Right forelimb (tissue), 1 donor: ENCODE data around the gene ERBB2.
A peak's percentile ranks its signal among the peaks of the same experiment; 100 is the strongest.

Source experiments
- DNase-seq: peaks from one replicate; pipeline ENCODE4 v3.0.0-alpha.2; 2018

ERBB2 gene

DNA sequence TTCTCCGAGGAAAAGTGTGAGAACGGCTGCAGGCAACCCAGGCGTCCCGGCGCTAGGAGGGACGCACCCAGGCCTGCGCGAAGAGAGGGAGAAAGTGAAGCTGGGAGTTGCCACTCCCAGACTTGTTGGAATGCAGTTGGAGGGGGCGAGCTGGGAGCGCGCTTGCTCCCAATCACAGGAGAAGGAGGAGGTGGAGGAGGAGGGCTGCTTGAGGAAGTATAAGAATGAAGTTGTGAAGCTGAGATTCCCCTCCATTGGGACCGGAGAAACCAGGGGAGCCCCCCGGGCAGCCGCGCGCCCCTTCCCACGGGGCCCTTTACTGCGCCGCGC, at the start of gene ERBB2:
Gene ERBB2 (plus strand): TSS at position 247 of the 330 bp plus-strand sequence. CDS start 175 bp downstream, outside the sequence.
- peak; percentile 82 for DNase-seq

DNA sequence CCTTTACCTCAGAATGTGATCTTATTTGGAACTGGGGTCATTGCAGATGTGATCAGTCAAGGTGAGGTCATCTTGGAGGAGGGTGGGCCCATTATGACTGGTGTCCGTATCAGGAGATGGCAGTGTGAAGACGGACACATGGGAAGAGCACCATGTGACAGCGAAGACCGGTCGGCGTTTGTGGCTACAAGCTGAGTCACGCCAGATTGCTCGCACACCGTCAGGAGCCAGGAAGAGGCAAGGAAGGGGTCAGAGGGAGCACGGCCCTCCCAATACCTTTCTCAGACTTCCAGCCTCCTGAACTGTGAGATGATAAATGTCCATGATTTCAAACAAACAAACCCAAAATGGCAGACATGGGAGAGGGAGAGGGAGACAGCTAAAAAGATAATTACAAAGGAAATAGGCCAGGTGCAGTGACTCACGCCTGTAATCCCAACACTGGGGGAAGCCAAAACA, 49.7 kb upstream of the ERBB2 start:
- DNase-seq = no peak

DNA sequence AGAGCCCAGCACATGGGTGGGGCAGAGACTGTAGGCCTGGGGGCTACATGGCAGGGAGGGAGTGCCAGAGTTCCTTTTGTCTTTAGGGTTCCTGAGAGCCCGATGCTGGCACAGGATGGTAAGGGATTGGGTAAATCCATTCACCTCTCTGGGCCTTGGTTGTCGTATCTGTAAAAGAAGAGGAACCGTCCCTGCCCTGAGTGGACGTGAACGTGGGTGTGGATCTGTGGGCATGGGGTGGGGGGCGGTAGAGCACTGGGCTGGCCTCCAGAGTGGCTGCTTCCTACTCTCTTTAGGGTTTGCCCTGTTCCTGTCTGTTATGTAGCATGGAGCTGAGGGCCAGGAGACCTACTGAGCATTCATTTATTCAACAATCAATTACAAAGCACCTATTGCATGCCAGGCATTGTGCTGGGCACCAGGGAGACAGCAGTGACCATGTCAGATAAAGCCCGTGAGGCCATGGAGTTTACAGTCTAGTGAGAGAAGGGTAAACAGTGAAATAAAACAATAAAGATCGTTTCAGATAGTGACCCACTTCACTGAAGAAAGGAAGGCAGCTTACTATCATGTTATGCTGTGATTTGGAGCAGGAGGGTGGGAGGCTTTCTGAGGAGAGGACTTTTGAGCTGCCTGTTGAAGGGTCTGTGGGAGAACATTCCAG, 47.8 kb upstream of the ERBB2 start:
- no peak for DNase-seq

DNA sequence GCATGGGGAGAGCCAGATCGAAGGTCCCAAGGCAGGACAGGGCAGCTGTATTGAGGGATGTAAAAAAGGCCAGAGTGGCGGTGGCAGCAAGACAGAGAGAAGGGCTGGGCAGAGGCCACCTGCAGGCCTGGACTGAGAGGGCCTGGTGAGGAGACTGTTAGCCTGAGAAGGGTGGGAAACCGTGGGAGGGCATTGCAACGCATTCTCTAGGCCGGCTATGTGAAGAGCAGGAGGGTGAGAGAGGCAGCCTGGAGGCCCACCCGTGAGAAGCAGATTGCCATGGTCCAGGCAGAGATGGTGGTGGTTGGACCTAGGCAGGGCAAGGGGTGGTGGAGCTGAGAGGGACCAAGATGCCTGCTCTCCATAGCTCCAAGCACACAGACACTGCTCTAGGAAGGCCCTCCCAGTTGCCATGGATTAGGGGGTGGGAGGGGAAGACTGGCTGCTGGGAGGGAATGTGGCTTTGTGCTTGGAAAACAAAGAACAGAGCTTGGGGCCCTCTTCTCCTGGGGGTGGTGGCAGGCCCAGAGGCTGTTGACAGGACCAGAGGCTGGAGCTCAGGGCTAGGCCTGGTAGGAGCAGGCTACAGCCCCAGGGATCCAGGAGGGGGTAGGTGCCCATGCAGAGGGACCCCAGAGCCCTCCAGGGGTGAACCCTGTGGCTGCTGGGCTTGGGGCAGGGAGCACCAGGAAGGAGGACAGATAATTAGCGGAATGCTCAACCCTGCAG, 47.1 kb upstream of the ERBB2 start:
- no peak for DNase-seq

DNA sequence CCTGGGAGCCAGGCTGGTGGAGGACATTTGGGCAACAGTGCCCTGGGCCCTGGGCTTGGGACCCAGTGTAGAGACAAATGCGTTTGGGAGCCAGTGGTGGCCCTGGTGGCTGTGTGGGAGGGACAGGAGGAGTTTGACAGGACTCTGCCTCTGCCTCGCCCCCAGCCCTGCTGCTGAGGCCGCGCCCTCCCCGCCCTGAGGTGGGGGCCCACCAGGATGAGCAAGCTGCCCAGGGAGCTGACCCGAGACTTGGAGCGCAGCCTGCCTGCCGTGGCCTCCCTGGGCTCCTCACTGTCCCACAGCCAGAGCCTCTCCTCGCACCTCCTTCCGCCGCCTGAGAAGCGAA, 46.6 kb upstream of the ERBB2 start:
- no peak for DNase-seq

DNA sequence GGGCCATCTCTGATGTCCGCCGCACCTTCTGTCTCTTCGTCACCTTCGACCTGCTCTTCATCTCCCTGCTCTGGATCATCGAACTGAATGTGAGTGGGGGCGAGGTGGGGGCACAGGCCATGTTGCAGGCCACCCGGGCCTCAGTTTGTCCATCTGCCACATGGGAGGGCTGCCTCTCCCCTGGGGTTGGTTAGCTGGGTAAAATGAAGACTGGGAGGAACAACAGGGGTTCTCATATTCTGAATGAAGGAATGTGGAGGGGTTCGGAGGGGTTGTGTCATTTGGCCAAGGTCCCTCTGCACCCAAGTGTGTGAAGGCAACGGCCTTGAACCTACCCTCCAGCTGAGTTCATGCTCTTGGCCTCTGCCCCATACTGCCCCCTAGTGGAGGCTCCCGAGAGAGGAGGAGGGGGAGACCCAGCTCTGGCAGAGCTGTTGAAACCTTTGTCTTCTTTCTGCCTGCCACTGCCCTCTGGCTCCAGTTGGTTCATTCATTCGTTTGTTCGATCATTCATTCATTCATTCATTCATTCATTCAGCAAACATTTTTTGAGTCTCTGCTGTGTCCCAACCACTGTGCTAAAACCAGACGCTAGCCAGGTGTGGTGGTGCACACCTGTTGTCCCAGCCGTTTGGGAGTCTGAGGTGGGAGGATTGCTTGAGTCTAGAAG, 46.1 kb upstream of the ERBB2 start:
- DNase-seq = no peak

DNA sequence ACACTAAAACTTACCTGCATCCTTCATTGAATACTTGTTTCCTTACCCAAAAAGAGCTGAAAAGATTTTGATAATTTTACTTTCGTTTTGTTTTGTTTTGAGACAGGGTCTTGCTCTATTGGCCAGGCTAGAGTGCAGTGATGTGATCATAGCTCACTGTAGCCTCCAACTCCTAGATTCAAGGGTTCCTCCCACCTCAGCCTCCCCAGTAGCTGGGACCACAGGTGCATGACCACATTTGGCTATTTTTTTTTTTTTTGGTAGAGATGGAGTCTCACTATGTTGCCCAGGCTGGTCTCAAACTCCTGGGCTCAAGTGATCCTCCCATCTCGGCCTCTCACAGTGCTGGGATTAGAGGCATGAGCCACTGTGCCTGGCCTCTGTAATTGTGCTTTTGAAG, 44.8 kb upstream of the ERBB2 start:
- no peak for DNase-seq

DNA sequence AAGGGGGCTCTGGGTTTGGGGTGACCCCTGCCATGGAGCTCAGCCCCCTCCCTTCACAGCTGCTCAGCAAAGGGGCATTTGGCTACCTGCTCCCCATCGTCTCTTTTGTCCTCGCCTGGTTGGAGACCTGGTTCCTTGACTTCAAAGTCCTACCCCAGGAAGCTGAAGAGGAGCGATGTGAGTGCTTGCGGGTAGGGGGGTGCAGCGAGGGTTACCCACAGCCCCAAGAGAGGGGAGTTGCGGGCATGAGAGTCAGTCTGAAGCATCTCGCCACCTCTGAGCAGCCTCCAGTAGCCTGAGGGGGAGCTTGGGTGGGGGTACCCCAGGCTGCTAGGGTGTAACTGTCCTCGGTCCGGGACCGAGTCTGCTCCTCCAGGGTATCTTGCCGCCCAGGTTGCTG, 41.5 kb upstream of the ERBB2 start:
- DNase-seq = no peak

DNA sequence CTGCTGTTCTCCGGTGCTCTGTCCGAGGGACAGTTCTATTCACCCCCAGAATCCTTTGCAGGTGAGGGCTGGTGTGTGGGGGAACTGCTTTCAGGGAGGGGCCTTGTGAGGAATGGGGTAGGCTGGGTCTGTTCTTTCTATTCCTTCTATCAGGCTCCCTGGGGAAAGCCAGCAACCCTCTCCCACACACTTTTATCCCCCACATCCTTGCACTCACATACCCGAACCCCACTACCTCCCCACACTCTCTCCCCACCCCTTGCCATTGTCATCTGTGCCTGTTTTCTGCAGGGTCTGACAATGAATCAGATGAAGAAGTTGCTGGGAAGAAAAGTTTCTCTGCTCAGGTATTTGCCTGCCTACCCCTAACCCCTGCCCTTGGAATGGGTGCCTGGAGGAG, 41.1 kb upstream of the ERBB2 start:
- DNase-seq = no peak

DNA sequence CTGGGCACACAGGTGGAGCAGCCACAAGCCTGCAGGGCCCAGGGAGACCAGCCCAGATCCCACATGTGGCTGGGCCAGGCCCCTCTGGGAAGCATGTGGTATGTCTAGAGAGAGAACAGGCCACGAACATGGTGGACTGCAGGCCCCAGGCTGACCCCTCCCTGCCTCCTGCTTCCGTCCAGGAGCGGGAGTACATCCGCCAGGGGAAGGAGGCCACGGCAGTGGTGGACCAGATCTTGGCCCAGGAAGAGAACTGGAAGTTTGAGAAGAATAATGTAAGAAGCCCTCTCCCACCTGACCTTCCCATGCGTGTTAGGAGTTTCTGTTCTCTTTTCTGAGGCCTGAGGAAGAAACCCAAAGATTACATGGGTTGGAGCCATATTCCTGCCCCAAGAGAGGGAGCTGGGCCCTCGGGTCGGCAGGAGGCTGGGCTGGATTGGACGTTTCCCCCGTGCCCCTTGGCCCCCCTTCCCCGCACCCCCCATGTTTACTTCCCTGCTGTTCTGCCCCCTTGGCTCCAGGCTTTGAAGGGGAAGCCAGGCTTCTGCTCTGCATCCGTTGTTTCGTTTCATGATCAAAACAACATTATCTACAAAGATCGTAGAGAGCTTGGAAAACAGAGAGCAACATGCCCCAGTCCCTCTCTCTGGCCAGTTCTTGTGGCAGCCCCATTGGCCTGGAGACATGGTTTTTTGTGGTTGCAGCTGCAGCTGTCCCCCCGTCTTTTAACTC, 40.4 kb upstream of the ERBB2 start:
- no peak for DNase-seq

DNA sequence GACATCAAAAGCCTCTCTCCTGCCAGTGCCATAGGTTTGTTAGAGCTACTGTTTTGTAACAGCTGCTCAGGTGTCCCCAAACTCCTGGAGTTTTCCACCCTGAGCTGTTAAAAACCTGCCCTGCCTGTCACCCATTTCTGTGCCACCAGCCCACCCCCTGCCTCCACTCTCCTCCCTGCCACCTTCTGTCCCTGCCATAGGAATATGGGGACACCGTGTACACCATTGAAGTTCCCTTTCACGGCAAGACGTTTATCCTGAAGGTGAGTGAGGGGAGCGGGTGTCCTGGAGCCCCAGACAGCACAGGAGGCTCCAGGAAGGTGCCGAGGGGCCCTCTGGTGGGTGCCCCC, 39.9 kb upstream of the ERBB2 start:
- DNase-seq = no peak

DNA sequence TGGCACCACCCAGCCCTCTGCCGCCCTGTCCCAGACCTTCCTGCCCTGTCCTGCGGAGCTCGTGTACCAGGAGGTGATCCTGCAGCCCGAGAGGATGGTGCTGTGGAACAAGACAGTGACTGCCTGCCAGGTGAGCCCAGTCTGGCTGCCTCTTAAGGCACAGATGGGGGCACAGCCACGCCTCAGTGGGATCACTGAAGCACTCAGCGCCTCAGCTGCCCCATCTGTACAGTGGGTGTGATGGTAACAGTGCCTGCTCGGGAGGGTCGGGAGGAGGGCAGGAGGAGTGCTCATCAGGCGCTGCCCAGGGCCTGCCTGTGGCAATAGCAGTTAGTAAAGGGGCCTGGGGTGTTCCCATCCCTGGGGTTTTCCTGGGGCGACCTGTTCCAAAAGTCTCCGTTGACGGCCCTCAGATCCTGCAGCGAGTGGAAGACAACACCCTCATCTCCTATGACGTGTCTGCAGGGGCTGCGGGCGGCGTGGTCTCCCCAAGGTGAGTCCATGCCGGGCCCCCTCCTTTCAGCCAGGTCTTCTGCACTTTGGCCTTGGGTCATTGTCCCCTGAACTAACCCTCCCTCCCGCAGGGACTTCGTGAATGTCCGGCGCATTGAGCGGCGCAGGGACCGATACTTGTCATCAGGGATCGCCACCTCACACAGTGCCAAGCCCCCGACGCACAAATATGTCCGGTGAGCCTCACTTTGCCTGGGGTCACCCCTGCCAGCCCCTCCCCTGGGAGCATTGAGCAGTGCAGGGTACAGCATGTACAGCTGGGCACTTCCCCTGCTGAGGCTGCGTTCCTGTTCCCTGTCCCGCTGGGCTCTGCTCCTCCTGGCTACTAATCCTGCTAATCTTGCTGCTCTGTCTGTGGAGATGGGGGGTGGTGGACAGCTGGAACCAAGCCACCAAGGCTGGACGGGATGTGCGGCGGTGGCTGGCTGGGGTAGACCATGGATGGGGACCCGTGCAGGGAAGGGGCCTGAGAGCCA, 39.2 kb upstream of the ERBB2 start:
- DNase-seq = no peak

DNA sequence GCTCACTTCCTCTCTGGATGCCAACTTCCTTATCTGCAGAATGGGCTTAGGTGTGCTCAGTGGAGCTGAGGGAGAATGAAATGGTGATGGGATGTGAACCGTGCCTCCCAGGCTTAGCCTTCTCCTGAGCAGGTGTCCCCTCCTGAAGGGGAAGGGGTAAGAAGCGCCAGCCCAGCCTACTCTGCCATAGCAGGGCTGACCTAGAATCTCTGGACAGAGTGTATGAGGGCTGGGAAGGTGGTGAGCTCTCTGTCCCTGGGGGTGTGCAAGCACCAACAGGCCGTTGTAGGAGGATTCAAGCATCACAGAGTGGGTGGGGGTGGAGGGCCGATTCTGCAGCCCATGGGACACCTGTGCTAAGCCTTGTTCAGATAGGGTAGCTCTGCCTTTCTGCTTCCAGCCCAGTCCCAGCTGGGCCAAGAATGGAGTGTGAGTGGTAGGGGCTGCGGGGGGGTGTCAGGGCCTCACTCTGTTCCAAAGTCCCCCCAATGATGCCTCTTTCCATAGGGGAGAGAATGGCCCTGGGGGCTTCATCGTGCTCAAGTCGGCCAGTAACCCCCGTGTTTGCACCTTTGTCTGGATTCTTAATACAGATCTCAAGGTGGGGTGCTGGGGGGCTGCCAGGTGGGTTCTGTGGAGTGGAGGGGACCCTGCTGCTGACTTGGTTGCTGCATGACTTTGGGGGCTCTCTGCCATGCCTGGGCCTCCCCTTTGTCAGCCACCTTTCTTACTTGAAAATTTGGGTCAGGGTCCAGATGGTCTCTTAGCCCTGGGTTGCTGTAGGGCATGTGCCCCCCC, 37.9 kb upstream of the ERBB2 start:
- no peak for DNase-seq

DNA sequence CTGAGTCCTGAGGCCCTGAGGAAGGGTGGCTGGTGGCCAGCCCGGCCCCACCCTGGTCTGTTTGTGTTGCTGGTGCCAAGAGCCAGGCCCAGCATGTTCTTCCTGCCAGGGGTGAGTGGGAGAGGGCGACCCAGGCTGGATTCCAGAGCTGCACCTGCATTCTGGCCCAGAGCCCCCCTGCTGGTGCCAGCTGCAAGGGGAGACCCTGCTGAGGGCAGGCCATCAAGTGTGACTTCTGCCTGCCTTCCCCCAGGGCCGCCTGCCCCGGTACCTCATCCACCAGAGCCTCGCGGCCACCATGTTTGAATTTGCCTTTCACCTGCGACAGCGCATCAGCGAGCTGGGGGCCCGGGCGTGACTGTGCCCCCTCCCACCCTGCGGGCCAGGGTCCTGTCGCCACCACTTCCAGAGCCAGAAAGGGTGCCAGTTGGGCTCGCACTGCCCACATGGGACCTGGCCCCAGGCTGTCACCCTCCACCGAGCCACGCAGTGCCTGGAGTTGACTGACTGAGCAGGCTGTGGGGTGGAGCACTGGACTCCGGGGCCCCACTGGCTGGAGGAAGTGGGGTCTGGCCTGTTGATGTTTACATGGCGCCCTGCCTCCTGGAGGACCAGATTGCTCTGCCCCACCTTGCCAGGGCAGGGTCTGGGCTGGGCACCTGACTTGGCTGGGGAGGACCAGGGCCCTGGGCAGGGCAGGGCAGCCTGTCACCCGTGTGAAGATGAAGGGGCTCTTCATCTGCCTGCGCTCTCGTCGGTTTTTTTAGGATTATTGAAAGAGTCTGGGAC, 37.1 kb upstream of the ERBB2 start:
- no peak for DNase-seq

DNA sequence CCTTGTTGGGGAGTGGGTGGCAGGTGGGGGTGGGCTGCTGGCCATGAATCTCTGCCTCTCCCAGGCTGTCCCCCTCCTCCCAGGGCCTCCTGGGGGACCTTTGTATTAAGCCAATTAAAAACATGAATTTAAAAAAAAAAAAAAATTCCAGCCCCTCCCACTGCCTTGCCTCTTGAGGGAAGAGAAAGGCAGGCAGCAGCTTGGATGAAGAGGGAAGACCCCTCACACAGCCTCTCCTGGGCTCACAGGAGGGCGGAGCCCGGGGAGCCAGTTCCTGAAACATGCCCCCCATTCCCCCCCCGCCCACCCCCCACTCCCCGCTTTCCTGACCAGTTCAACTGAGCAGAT, 36.5 kb upstream of the ERBB2 start:
- no peak for DNase-seq

DNA sequence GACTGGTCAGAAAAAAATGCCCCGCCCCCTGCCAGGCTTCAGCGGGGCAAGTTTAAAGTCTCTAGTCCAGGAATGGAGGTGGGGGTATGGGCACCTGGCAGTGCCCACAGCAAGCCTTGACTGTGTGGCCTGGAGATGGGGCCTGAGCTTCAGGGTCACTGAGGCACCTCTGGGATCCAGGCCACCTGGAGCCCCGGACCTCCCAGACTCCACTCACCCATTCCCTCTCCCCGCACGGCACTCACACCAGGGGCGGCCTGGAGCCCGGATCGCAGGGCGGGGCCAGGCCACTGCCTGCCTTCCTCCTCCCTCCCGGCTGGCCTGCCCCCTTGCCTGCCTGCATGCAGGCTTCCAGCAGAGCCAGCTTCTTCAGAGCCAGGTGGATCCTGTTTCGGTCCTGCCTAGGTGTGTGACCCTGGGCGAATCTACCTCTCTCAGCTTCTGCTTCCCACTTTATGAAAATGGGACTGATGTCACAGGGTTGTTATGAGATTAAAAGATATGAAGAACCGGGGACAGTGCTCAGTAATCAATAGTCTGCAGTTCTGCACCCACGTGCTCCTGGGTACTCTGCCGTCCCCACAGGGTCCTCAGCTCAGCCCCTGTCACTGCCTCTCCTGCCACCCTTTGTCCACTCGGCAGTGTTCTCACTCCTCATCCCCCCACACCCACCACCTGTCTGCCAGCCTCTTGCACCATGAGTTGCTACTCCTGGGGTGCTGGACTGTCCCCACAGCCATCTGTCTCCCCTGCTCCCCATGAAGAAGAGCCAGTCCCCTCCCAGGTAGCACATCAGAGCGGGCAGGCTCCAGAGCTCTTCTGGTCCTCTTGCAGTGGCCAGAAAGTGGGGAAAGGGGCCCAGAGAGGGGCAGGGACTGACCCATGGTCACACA, 35.9 kb upstream of the ERBB2 start:
- DNase-seq = no peak

DNA sequence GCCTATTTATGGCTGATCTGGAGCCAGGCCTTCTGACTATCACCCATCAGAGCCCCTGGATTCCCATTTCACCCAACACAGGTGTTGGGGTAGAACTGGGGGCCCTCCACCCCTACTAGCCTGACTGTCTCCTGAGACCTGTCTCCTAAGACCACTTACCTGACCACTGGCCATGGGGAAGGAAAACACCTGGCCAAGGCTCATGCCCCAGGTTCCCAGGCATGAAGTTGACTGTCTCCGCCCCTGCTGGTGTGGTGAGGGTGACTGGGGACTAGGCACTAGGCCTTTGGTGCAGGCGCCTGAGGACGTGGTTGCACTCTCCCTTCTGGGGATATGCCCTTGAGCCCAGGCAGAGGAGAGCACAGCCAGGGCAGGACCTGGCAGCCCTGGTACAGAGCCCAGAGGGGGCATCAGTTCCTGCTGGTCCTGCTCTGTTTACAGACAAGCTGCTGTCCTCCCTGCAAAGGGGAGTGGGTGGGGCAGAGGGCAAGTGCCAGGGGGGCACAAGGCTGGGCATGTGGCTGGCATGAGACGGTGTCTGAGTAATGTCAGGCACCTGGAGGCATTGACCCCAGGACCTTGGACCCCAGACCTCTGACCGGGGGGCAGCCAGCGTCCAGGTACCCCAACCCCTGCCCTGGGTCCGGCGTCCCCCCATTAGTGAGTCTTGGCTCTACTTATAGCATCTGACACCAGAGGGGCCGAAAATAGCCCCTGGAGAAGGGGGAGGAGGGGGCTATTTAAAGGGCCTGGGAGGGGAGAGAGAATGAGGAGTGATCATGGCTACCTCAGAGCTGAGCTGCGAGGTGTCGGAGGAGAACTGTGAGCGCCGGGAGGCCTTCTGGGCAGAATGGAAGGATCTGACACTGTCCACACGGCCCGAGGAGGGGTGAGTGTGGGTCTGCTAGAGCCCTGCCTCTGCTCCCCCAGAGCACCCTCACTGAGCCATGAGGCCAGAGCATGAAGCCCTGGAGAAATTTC, 35.0 kb upstream of the ERBB2 start, which contains the start of gene TCAP:
Gene TCAP (plus strand): TSS at position 769 of the 981 bp plus-strand sequence. CDS start 11 bp downstream, at position 780.
- no peak for DNase-seq

DNA sequence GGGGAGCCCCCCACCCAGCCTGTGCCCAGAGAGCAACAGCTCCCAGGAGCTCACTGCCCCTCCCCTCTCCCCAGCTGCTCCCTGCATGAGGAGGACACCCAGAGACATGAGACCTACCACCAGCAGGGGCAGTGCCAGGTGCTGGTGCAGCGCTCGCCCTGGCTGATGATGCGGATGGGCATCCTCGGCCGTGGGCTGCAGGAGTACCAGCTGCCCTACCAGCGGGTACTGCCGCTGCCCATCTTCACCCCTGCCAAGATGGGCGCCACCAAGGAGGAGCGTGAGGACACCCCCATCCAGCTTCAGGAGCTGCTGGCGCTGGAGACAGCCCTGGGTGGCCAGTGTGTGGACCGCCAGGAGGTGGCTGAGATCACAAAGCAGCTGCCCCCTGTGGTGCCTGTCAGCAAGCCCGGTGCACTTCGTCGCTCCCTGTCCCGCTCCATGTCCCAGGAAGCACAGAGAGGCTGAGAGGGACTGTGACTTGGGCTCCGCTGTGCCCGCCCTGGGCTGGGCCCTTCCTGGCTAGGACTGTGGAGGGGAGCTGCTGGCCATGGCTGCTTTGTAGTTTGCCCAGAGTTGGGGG, 34.1 kb upstream of the ERBB2 start:
- no peak for DNase-seq
